Kidney (tissue), 14 donors: Measurements from ENCODE around the gene SEMA4G. TPM values are rescaled to one million over a fixed set of nuclear protein-coding genes. Genes with fewer than 3 reads are reported as not detected.

Experiments used
- DNase-seq, 5 donors: peaks; one replicate each; pipeline ENCODE4 v3.0.0-alpha.2; 2013 to 2020
- FAIRE-seq: peaks from 2 replicates; lab custom pipeline; 2012; peaks lifted over from hg19 to GRCh38; lab: Jason Lieb, UNC
- H3K27ac ChIP-seq, 2 donors: one replicate each; pipeline ENCODE4 v1.7.0; 2013; ENCODE audit warnings: low read depth in 2 of 2, low read length in 2 of 2, inconsistent platforms in 1 of 2
- H3K27me3 ChIP-seq: one replicate; pipeline ENCODE4 v1.7.1; 2013; ENCODE audit warnings: low read length, inconsistent platforms; ENCODE audit not compliant: control insufficient read depth, insufficient read depth
- H3K36me3 ChIP-seq, 3 donors: one replicate each; pipeline versions ENCODE4 v1.7.0 to v1.7.1; 2013; ENCODE audit warnings: low read length in 3 of 3, control low read depth in 1 of 3, inconsistent platforms in 1 of 3; ENCODE audit not compliant: insufficient read depth in 3 of 3, control insufficient read depth in 2 of 3
- H3K4me1 ChIP-seq, 3 donors: one replicate each; pipeline versions ENCODE4 v1.7.0 to v1.7.1; 2013; ENCODE audit warnings: low read length in 3 of 3, inconsistent platforms in 1 of 3, low read depth in 1 of 3; ENCODE audit not compliant: control insufficient read depth in 2 of 3, insufficient read depth in 2 of 3
- H3K4me3 ChIP-seq, 3 donors: one replicate each; pipeline versions ENCODE4 v1.7.0 to v1.8.1; 2013; ENCODE audit warnings: low read length in 3 of 3, control low read depth in 1 of 3, inconsistent platforms in 1 of 3
- H3K9ac ChIP-seq, 3 donors: one replicate each; pipeline versions ENCODE4 v1.7.0 to v1.7.1; 2013; ENCODE audit warnings: low read length in 3 of 3, control low read depth in 1 of 3, inconsistent platforms in 1 of 3
- H3K9me3 ChIP-seq, 3 donors: one replicate each; pipeline versions ENCODE4 v1.7.0 to v1.7.1; 2013; ENCODE audit warnings: low read length in 3 of 3, control low read depth in 1 of 3, inconsistent platforms in 1 of 3; ENCODE audit not compliant: control insufficient read depth in 2 of 3, insufficient read depth in 1 of 3
- intact Hi-C: fragments of 100-400 bp; cut with DNase I; formaldehyde crosslinking; loops from one replicate; pipeline ENCODE4 v1.11.1; 2022
- polyA plus RNA-seq: library from polyadenylated mRNA; stranded (reverse); fragments of 350-450 nt; fragmentation: Illumina TruSeq; extraction: RNeasy Lipid Tissue Mini Kit (QIAGEN cat#74804); gene quantifications from one replicate; pipeline ENCODE4 v1.2.3, GENCODE V29; 2014; ENCODE audit warnings: low read depth, low replicate concordance; ENCODE audit not compliant: insufficient read depth
- total RNA-seq: library from RNA; stranded (reverse); fragmentation: NEBNext Ultra II Directional; extraction: Animal tissue kit (Norgen Biotek cat#: 25700); gene quantifications from one replicate; pipeline ENCODE4 v1.2.1, GENCODE V29; 2021
- TF ChIP-seq, protein P1 (sequence below): IDR thresholded peaks from 3 replicates; pipeline ENCODE4 v1.5.1; 2012; ENCODE audit warnings: mild to moderate bottlenecking, moderate library complexity, borderline replicate concordance; ENCODE audit not compliant: insufficient read depth; ENCODE audit errors: extremely low read depth
- donor health status: control.
- donor health status: control.
- donor health status: control.
- donor health status: control.
- donor health status: control.
- donor health status: DM: yes; HTN: yes; CAD: no.
- donor health status: Normal renal cell carcinoma (clear cell type).

Gene SEMA4G
- total and polyA plus RNA-seq, 2 donors from 2014 or later, result 6.1 to 23.5 TPM

DNA sequence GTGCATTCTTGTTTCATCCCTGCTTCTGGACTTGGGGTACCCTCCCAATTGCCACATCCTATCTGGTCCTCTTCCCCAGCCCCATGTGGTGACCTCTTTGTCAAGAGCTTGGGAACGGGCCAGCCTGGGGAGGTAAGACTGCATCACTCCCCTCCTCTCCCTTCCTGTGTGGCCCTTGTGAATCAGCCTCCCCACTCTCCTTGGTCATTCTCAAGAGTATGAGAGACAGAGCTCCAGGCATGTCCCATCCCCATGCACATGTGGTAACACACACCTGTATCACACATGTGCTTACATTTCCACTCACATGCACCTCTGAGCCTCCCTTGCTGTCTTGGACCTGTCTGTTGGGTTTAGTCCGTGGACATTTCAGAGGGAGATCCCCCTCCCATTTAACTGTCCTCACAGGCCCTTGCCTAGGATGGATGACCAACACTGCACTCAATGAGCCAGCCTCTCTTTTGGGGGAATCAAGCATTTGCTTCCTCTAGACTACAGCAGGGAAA is 15.4 kb downstream of the SEMA4G start:
- FAIRE-seq (no peak), DNase-seq (peak in 1 of 5 donors; percentile 31)
- TF ChIP-seq, protein P1, sequence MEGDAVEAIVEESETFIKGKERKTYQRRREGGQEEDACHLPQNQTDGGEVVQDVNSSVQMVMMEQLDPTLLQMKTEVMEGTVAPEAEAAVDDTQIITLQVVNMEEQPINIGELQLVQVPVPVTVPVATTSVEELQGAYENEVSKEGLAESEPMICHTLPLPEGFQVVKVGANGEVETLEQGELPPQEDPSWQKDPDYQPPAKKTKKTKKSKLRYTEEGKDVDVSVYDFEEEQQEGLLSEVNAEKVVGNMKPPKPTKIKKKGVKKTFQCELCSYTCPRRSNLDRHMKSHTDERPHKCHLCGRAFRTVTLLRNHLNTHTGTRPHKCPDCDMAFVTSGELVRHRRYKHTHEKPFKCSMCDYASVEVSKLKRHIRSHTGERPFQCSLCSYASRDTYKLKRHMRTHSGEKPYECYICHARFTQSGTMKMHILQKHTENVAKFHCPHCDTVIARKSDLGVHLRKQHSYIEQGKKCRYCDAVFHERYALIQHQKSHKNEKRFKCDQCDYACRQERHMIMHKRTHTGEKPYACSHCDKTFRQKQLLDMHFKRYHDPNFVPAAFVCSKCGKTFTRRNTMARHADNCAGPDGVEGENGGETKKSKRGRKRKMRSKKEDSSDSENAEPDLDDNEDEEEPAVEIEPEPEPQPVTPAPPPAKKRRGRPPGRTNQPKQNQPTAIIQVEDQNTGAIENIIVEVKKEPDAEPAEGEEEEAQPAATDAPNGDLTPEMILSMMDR, result no peak
- peaks cover 3 to 26% (median 9%) of the 10 kb centered on the region in 3 donors for H3K36me3 ChIP-seq
- H3K4me1 ChIP-seq, result peaks cover 4 to 21% (median 20%) of the 10 kb centered on the region in 3 donors
- H3K27ac ChIP-seq, result no peak overlapping the region
- no peaks in the 10 kb centered on the region for H3K9me3 ChIP-seq
- H3K4me3 ChIP-seq, result no peak overlapping the region
- intact Hi-C loops, result no loop called here
- H3K9ac ChIP-seq, result no peak overlapping the region
- H3K27me3 ChIP-seq, result no peaks in the 10 kb centered on the region

DNA sequence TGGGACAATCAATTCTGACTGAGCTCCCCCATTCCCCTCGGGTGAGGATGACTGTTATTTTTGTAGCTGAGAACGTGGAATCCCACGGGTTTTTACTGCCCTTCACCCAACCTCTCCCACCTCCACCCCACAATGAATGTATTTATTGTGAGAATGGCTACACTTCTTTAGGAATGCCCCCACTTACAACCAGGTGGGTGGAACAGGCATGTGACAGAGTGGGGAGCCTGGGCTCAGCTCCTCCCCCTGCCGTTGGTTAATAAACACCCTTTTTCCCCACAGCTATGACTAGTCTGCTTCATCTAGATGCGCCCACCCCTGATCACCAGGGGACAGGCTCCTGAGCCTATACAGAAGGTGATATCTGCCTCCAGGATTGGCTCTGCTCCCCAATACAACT is 16.0 kb downstream of the SEMA4G start:
- TF ChIP-seq, protein P1, result no peak
- peak in 1 of 5 donors; percentile 22 for DNase-seq
- H3K4me3 ChIP-seq, result no peak overlapping the region
- intact Hi-C loops, result no loop called here
- peaks cover 3 to 21% (median 9%) of the 10 kb centered on the region in 3 donors for H3K36me3 ChIP-seq
- H3K4me1 ChIP-seq, result peaks cover 4 to 21% (median 20%) of the 10 kb centered on the region in 3 donors
- H3K9ac ChIP-seq, result no peak overlapping the region
- no peak for FAIRE-seq
- H3K9me3 ChIP-seq, result no peaks in the 10 kb centered on the region
- H3K27ac ChIP-seq, result no peak overlapping the region
- no peaks in the 10 kb centered on the region for H3K27me3 ChIP-seq

DNA sequence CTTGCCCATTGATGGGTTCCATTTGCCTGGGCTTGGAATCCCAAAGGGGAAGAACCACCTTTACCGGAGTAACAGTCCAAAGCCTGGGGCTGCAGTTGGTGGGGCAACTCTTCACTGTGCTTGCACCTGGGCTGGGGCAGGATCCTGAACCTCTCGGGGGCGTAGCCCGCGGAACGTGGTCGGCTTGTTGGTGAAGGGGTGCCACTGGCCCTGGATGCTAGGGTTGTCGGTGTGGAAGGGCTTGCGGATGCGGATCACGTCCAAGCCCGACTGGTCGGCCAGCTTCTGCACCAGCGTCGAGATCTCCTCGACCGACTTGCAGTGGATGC is 17.3 kb downstream of the SEMA4G start:
- FAIRE-seq, result no peak
- Histone ChIP-seq H3K27me3 (no peaks in the 10 kb centered on the region), H3K27ac (peak overlapping the region in 1 of 2 donors; percentile 78), H3K36me3 (peaks cover 5 to 20% (median 11%) of the 10 kb centered on the region in 3 donors), H3K9ac (peak overlapping the region; percentile 37 to 80 (median 75)), H3K4me1 (peaks cover 4 to 21% (median 20%) of the 10 kb centered on the region in 3 donors), H3K9me3 (no peaks in the 10 kb centered on the region), H3K4me3 (peak overlapping the region; percentile 61 to 95 (median 94))
- no peak for DNase-seq
- intact Hi-C loops, result no loop called here
- TF ChIP-seq, protein P1, result no peak
